ENCODE data around the gene C9orf50.
A peak's percentile ranks its signal among the peaks of the same experiment; 100 is the strongest.
"Not testable (repeated sequence)": the region's sequence is repeated elsewhere in the genome, so short reads cannot be mapped to it uniquely, and the experiment has no call there.

Gene C9orf50

GRCh38 chr9:129620669-129621295 lies at the start of gene C9orf50:
Gene C9orf50 (minus strand): TSS chr9:129621101. CDS start chr9:129620574, 527 bp downstream.
- DNase-seq, result no peak

GRCh38 chr9:129669946-129670345 lies 49.0 kb upstream of the C9orf50 start:
- no peak for DNase-seq

- no peak for DNase-seq
Measured at GRCh38 chr9:129669141-129669718, 48.3 kb upstream of the C9orf50 start.

GRCh38 chr9:129667850-129668249 lies 46.9 kb upstream of the C9orf50 start:
- DNase-seq, result no peak

GRCh38 chr9:129667378-129667777 lies 46.5 kb upstream of the C9orf50 start:
- DNase-seq, result no peak

GRCh38 chr9:129666575-129666974 lies 45.7 kb upstream of the C9orf50 start:
- DNase-seq, result no peak

- no peak for DNase-seq
Measured at GRCh38 chr9:129665814-129666520, 45.1 kb upstream of the C9orf50 start.

- DNase-seq, result peak; percentile 15
Measured at GRCh38 chr9:129665389-129665775, 44.5 kb upstream of the C9orf50 start, which contains the start of gene PRRX2. Gene PRRX2 (plus strand): TSS chr9:129665647. CDS start chr9:129665868, 221 bp downstream.

GRCh38 chr9:129664746-129665388 lies 44.0 kb upstream of the C9orf50 start:
- DNase-seq, result no peak

GRCh38 chr9:129662239-129662638 lies 41.3 kb upstream of the C9orf50 start:
- DNase-seq, result not testable (repeated sequence)

GRCh38 chr9:129661029-129661428 lies 40.1 kb upstream of the C9orf50 start:
- no peak for DNase-seq

- no peak for DNase-seq
Measured at GRCh38 chr9:129656795-129657390, 36.0 kb upstream of the C9orf50 start.

GRCh38 chr9:129655696-129656095 lies 34.8 kb upstream of the C9orf50 start:
- no peak for DNase-seq

- DNase-seq, result no peak
Measured at GRCh38 chr9:129655154-129655553, 34.3 kb upstream of the C9orf50 start.

GRCh38 chr9:129654554-129655040 lies 33.7 kb upstream of the C9orf50 start:
- no peak for DNase-seq

GRCh38 chr9:129653823-129654553 lies 33.1 kb upstream of the C9orf50 start:
- no peak for DNase-seq

- no peak for DNase-seq
Measured at GRCh38 chr9:129650680-129651235, 29.9 kb upstream of the C9orf50 start.

GRCh38 chr9:129649726-129650679 lies 29.1 kb upstream of the C9orf50 start:
- no peak for DNase-seq

GRCh38 chr9:129648764-129649115 lies 27.8 kb upstream of the C9orf50 start:
- no peak for DNase-seq

GRCh38 chr9:129648092-129648763 lies 27.3 kb upstream of the C9orf50 start:
- no peak for DNase-seq

All from CD4-positive, alpha-beta T cell treated with Interleukin-21 for 1 hour (primary cell).